GM23338 (cell line): ENCODE measurements around the gene TOX2. TPM values are rescaled to one million over a fixed set of nuclear protein-coding genes. Genes with fewer than 3 reads are reported as not detected.

Experiments used
- ATAC-seq: fragments of 200-7000 bp; cut with Tn5 transposase; 3 replicates; pipeline ENCODE4 v1.9.1; 2020
- DNase-seq: peaks from one replicate; pipeline ENCODE4 v3.0.0-alpha.2; 2015; ENCODE audit warnings: low spot score
- H2AFZ ChIP-seq: fragments of 200-600 bp; sonication (generic); 2 replicates; pipeline ENCODE4 v1.8.0; 2016; ENCODE audit warnings: antibody characterized with exemption, mild to moderate bottlenecking, moderate library complexity
- H3F3A ChIP-seq: fragments of 200-600 bp; sonication (generic); replicated peaks from 2 replicates; pipeline ENCODE4 v1.8.0; 2017; ENCODE audit warnings: antibody characterized with exemption, mixed run types, low read depth
- H3K27ac ChIP-seq: fragments of 200-600 bp; sonication (generic); 2 replicates; pipeline ENCODE4 v1.6.1; 2016; ENCODE audit warnings: low read depth
- H3K27me3 ChIP-seq: fragments of 200-600 bp; sonication (generic); 2 replicates; pipeline ENCODE4 v1.8.0; 2016; ENCODE audit warnings: mild to moderate bottlenecking, mixed run types, moderate library complexity; ENCODE audit not compliant: insufficient read depth
- H3K36me3 ChIP-seq: fragments of 200-600 bp; sonication (generic); 2 replicates; pipeline ENCODE4 v1.8.0; 2016; ENCODE audit warnings: mild to moderate bottlenecking; ENCODE audit not compliant: insufficient read depth
- H3K4me1 ChIP-seq: fragments of 200-600 bp; sonication (generic); 2 replicates; pipeline ENCODE4 v1.8.0; 2016; ENCODE audit warnings: mild to moderate bottlenecking, moderate library complexity; ENCODE audit not compliant: insufficient read depth
- H3K4me2 ChIP-seq: fragments of 200-600 bp; sonication (generic); 2 replicates; pipeline ENCODE4 v1.7.1; 2017; ENCODE audit warnings: mixed run types
- H3K4me3 ChIP-seq: fragments of 200-600 bp; sonication (generic); 2 replicates; pipeline ENCODE4 v1.6.1; 2016; ENCODE audit warnings: mixed run types
- H3K79me2 ChIP-seq: fragments of 200-600 bp; sonication (generic); replicated peaks from 2 replicates; pipeline ENCODE4 v1.8.0; 2017; ENCODE audit warnings: mild to moderate bottlenecking; ENCODE audit not compliant: insufficient read depth
- H3K9me2 ChIP-seq: fragments of 200-600 bp; sonication (generic); 2 replicates; pipeline ENCODE4 v1.8.0; 2017; ENCODE audit not compliant: insufficient read depth
- H4K20me1 ChIP-seq: fragments of 200-600 bp; sonication (generic); replicated peaks from 2 replicates; pipeline ENCODE4 v1.8.0; 2017; ENCODE audit warnings: mild to moderate bottlenecking; ENCODE audit not compliant: insufficient read depth
- H3K27ac Mint-ChIP-seq: 2 replicates; pipeline ENCODE4 v1.8.0; 2020; ENCODE audit warnings: inconsistent platforms, mild to moderate bottlenecking, moderate library complexity, mixed read lengths
- H3K27me3 Mint-ChIP-seq: 3 replicates; pipeline ENCODE4 v1.8.0; 2022; ENCODE audit warnings: low read depth, mild to moderate bottlenecking, moderate library complexity, mixed read lengths, inconsistent platforms; ENCODE audit not compliant: insufficient read depth, poor library complexity
- H3K36me3 Mint-ChIP-seq: 3 replicates; pipeline ENCODE4 v1.8.0; 2021; ENCODE audit warnings: low read depth, mild to moderate bottlenecking, inconsistent platforms, moderate library complexity, mixed read lengths
- H3K4me1 Mint-ChIP-seq: 3 replicates; pipeline ENCODE4 v1.8.0; 2020; ENCODE audit warnings: mild to moderate bottlenecking, inconsistent platforms, mixed read lengths
- H3K4me3 Mint-ChIP-seq: 3 replicates; pipeline ENCODE4 v1.8.0; 2021; ENCODE audit warnings: moderate library complexity, mild to moderate bottlenecking, inconsistent platforms, mixed read lengths
- H3K9me3 Mint-ChIP-seq: 3 replicates; pipeline ENCODE4 v1.8.0; 2020; ENCODE audit warnings: moderate library complexity, mild to moderate bottlenecking, inconsistent platforms, mixed read lengths
- CREB1 ChIP-seq: fragments of 250-450 bp; sonication (Bioruptor Pico); IDR thresholded peaks from 2 replicates; pipeline ENCODE4 v1.5.0; 2020; ENCODE audit warnings: low read depth, mild to moderate bottlenecking, moderate library complexity
- EZH2 ChIP-seq: fragments of 200-600 bp; sonication (generic); IDR thresholded peaks from one replicate; pipeline ENCODE4 v1.8.0; 2017; ENCODE audit warnings: antibody characterized with exemption, mild to moderate bottlenecking, low read depth; ENCODE audit not compliant: unreplicated experiment
- JUNB ChIP-seq: IDR thresholded peaks from one replicate; pipeline ENCODE4 v1.6.1; 2016; ENCODE audit warnings: antibody characterized with exemption; ENCODE audit not compliant: unreplicated experiment
- NANOG ChIP-seq: IDR thresholded peaks from 2 replicates; pipeline ENCODE4 v1.6.1; 2016; ENCODE audit warnings: antibody characterized with exemption, borderline replicate concordance
- POLR2AphosphoS5 ChIP-seq: IDR thresholded peaks from 2 replicates; pipeline ENCODE4 v1.6.1; 2016; ENCODE audit warnings: antibody characterized with exemption, low read depth
- STAT1 ChIP-seq: IDR thresholded peaks from one replicate; pipeline ENCODE4 v1.6.1; 2016; ENCODE audit warnings: antibody characterized with exemption; ENCODE audit not compliant: unreplicated experiment
- ZNF114 ChIP-seq: fragments of 250-450 bp; sonication (Bioruptor Pico); IDR thresholded peaks from 2 replicates; pipeline ENCODE4 v1.5.0; 2020; ENCODE audit warnings: mild to moderate bottlenecking, moderate library complexity
- ZNF331 ChIP-seq: fragments of 250-450 bp; sonication (Bioruptor Pico); IDR thresholded peaks from 2 replicates; pipeline ENCODE4 v1.5.0; 2020; ENCODE audit warnings: low read depth, mild to moderate bottlenecking, moderate library complexity
- polyA plus RNA-seq: library from polyadenylated mRNA; unstranded; fragments of >200 nt; fragmentation: Nextera tagmentation; extraction: Ambion mirVana; gene quantifications from 2 replicates; pipeline ENCODE4 v1.2.1, GENCODE V29; 2016
- total RNA-seq: library from RNA; depleted of rRNA; stranded (reverse); fragments of >200 nt; shearing (Covaris generic); gene quantifications from 2 replicates; pipeline ENCODE4 v1.2.3, GENCODE V29; 2014
- TF ChIP-seq, protein P1 (sequence below): fragments of 250-450 bp; sonication (Bioruptor Pico); IDR thresholded peaks from 2 replicates; pipeline ENCODE4 v1.5.0; 2020; ENCODE audit warnings: mild to moderate bottlenecking, moderate library complexity
- TF ChIP-seq, protein P2 (sequence below): IDR thresholded peaks from 2 replicates; pipeline ENCODE4 v1.6.1; 2016; ENCODE audit warnings: antibody characterized with exemption

Gene TOX2
- total and polyA plus RNA-seq, 2 experiments from 2014 or later, result 1.4 to 1.5 TPM

DNA sequence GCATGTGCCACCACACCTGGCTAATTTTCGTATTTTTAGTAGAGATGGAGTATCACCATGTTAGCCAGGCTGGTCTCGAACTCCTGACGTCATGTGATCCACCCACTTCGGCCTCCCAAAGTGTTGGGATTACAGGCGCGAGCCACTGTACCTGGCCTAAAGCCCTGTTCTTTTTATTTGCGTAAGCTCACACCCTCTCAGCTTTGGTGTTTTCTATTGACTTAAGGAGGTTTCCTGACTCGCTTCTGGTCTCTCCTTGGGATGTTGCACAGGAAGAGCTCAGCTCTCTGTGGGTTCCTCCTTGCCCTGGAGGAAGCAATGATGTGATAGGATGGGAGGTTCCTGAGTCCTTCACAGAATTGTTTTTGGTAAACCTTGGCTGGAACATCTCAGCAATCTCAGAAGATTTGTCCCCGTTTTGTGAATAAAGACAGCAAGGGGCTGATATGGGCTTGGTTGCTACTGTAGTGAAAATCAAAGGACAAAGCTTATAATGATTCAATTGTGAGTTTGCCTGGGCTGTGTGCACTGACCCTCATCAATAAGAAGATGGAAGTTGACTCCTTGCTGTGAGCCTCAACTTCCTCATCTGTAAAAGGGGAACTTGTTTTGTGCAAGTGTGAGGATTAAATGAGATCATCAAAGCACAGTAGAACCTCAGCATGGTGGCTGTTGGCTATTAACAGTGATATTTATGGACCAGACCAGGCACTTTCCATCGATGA is 27.0 kb downstream of the TOX2 start (continued):
- TF ChIP-seq JUNB (no peak), POLR2AphosphoS5 (no peak), ZNF114 (CRISPR knock-in tag) (no peak), STAT1 (no peak), EZH2 (no peak), NANOG (no peak), CREB1 (no peak)
- TF ChIP-seq, protein P1, sequence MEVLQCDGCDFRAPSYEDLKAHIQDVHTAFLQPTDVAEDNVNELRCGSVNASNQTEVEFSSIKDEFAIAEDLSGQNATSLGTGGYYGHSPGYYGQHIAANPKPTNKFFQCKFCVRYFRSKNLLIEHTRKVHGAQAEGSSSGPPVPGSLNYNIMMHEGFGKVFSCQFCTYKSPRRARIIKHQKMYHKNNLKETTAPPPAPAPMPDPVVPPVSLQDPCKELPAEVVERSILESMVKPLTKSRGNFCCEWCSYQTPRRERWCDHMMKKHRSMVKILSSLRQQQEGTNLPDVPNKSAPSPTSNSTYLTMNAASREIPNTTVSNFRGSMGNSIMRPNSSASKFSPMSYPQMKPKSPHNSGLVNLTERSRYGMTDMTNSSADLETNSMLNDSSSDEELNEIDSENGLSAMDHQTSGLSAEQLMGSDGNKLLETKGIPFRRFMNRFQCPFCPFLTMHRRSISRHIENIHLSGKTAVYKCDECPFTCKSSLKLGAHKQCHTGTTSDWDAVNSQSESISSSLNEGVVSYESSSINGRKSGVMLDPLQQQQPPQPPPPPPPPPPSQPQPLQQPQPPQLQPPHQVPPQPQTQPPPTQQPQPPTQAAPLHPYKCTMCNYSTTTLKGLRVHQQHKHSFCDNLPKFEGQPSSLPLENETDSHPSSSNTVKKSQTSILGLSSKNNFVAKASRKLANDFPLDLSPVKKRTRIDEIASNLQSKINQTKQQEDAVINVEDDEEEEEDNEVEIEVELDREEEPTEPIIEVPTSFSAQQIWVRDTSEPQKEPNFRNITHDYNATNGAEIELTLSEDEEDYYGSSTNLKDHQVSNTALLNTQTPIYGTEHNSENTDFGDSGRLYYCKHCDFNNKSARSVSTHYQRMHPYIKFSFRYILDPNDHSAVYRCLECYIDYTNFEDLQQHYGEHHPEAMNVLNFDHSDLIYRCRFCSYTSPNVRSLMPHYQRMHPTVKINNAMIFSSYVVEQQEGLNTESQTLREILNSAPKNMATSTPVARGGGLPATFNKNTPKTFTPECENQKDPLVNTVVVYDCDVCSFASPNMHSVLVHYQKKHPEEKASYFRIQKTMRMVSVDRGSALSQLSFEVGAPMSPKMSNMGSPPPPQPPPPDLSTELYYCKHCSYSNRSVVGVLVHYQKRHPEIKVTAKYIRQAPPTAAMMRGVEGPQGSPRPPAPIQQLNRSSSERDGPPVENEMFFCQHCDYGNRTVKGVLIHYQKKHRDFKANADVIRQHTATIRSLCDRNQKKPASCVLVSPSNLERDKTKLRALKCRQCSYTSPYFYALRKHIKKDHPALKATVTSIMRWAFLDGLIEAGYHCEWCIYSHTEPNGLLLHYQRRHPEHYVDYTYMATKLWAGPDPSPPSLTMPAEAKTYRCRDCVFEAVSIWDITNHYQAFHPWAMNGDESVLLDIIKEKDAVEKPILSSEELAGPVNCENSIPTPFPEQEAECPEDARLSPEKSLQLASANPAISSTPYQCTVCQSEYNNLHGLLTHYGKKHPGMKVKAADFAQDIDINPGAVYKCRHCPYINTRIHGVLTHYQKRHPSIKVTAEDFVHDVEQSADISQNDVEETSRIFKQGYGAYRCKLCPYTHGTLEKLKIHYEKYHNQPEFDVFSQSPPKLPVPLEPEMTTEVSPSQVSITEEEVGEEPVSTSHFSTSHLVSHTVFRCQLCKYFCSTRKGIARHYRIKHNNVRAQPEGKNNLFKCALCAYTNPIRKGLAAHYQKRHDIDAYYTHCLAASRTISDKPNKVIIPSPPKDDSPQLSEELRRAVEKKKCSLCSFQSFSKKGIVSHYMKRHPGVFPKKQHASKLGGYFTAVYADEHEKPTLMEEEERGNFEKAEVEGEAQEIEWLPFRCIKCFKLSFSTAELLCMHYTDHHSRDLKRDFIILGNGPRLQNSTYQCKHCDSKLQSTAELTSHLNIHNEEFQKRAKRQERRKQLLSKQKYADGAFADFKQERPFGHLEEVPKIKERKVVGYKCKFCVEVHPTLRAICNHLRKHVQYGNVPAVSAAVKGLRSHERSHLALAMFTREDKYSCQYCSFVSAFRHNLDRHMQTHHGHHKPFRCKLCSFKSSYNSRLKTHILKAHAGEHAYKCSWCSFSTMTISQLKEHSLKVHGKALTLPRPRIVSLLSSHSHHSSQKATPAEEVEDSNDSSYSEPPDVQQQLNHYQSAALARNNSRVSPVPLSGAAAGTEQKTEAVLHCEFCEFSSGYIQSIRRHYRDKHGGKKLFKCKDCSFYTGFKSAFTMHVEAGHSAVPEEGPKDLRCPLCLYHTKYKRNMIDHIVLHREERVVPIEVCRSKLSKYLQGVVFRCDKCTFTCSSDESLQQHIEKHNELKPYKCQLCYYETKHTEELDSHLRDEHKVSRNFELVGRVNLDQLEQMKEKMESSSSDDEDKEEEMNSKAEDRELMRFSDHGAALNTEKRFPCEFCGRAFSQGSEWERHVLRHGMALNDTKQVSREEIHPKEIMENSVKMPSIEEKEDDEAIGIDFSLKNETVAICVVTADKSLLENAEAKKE (CRISPR knock-in tag), result no peak

DNA sequence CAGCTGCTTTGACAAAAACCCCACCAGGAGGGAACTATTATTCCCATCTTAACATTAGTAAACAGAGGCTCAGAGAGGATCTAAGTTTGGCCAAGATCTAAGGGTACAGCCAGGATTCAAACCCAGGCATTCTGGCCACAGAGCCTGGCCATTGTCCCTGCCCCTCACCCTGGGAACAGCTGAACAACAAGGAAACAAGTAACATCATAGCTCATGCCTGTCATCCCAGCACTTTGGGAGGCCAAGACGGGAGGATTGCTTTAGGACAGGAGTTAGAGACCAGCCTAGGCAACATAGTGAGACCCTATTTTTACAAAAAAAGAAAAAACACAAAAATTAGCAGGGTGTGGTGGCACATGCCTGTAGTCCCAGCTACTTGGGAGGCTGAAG is 27.5 kb downstream of the TOX2 start:
- H3K27me3 Mint-ChIP-seq, result peaks cover 5% of the 10 kb centered on the region
- H3K4me3 ChIP-seq, result no peak overlapping the region
- ATAC-seq (no peak), DNase-seq (no peak)
- no peaks in the 10 kb centered on the region for H3K36me3 ChIP-seq
- peaks cover 17% of the 10 kb centered on the region for H3K4me1 Mint-ChIP-seq
- no peaks in the 10 kb centered on the region for H3K9me2 ChIP-seq
- no peaks in the 10 kb centered on the region for H4K20me1 ChIP-seq
- H3K27ac Mint-ChIP-seq, result peak overlapping the region; percentile 77; the same call in 1 of the 2 replicates
- no peaks in the 10 kb centered on the region for H3K9me3 Mint-ChIP-seq
- no peaks in the 10 kb centered on the region for H3K27me3 ChIP-seq
- H3F3A ChIP-seq, result no peaks in the 10 kb centered on the region
- no peak overlapping the region for H2AFZ ChIP-seq
- peaks cover 9% of the 10 kb centered on the region for H3K4me1 ChIP-seq
- no peaks in the 10 kb centered on the region for H3K36me3 Mint-ChIP-seq
- H3K79me2 ChIP-seq, result no peaks in the 10 kb centered on the region
- TF ChIP-seq ZNF331 (CRISPR knock-in tag) (no peak), STAT1 (no peak)
- TF ChIP-seq, protein P2, sequence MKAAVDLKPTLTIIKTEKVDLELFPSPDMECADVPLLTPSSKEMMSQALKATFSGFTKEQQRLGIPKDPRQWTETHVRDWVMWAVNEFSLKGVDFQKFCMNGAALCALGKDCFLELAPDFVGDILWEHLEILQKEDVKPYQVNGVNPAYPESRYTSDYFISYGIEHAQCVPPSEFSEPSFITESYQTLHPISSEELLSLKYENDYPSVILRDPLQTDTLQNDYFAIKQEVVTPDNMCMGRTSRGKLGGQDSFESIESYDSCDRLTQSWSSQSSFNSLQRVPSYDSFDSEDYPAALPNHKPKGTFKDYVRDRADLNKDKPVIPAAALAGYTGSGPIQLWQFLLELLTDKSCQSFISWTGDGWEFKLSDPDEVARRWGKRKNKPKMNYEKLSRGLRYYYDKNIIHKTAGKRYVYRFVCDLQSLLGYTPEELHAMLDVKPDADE, result no peak
- H3K27ac ChIP-seq, result no peak overlapping the region
- no peak overlapping the region; the same call in 2 of the 3 replicates for H3K4me3 Mint-ChIP-seq
- H3K4me2 ChIP-seq, result no peak overlapping the region
